ENCODE results near the gene AIFM2. TPM values are rescaled to one million over a fixed set of nuclear protein-coding genes. Genes with fewer than 3 reads are reported as not detected.
A peak's percentile ranks its signal among the peaks of the same experiment; 100 is the strongest.

AIFM2 gene
- total and polyA plus RNA-seq, 2 of the 13 experiments (the other 11 are each of a cell fraction or from before 2014, with no cell fraction given), result 20.3 to 29.5 TPM

- TF ChIP-seq ZBTB49 (CRISPR knock-in tag; IDR thresholded peaks at IDR 0.05; ENCODE audit: borderline replicate concordance), result no peak
- no peak for TF ChIP-seq ETV6 (CRISPR knock-in tag; conservative IDR thresholded peaks at IDR 0.05)
- 0 out of 2 replicates have a peak, but pooled peaks have one; percentile 69 for TF ChIP-seq TIGD3 (CRISPR knock-in tag; IDR thresholded peaks at IDR 0.05; ENCODE audit: borderline replicate concordance)
- peak; percentile 71; the same call in 1 of the 2 replicates for TF ChIP-seq HDAC1 (CRISPR knock-in tag; IDR thresholded peaks at IDR 0.05)
- TF ChIP-seq ELF1 (CRISPR knock-in tag; IDR thresholded peaks at IDR 0.05), result peak; percentile 85
- TF ChIP-seq NFIC (IDR thresholded peaks at IDR 0.05; ENCODE audit: low read length), result peak; percentile 61; the same call in 1 of the 2 replicates
- TF ChIP-seq TEF (CRISPR knock-in tag; IDR thresholded peaks at IDR 0.05), result 0 out of 2 replicates have a peak, but pooled peaks have one; percentile 45
- TF ChIP-seq EEA1 (CRISPR knock-in tag; IDR thresholded peaks at IDR 0.05; ENCODE audit: borderline replicate concordance), result no peak
- 0 out of 2 replicates have a peak, but pooled peaks have one; percentile 53 for TF ChIP-seq ZXDC (CRISPR knock-in tag; IDR thresholded peaks at IDR 0.05)
- no peak for TF ChIP-seq ZNF180 (CRISPR knock-in tag; IDR thresholded peaks at IDR 0.05; ENCODE audit: borderline replicate concordance, low read depth)
- TF ChIP-seq KIAA2018 (CRISPR knock-in tag; IDR thresholded peaks at IDR 0.05; ENCODE audit: borderline replicate concordance), result no peak
- no peak for TF ChIP-seq ZNF788 (CRISPR knock-in tag; IDR thresholded peaks at IDR 0.05; ENCODE audit: borderline replicate concordance)
Measured at GRCh38 chr10:70146489-70147258, 14.0 kb upstream of the AIFM2 start, which contains the start of gene TYSND1 (continued).

Measured in HepG2 (cell line).